Measurements from ENCODE around the gene TRMT11.

TRMT11 gene

DNA sequence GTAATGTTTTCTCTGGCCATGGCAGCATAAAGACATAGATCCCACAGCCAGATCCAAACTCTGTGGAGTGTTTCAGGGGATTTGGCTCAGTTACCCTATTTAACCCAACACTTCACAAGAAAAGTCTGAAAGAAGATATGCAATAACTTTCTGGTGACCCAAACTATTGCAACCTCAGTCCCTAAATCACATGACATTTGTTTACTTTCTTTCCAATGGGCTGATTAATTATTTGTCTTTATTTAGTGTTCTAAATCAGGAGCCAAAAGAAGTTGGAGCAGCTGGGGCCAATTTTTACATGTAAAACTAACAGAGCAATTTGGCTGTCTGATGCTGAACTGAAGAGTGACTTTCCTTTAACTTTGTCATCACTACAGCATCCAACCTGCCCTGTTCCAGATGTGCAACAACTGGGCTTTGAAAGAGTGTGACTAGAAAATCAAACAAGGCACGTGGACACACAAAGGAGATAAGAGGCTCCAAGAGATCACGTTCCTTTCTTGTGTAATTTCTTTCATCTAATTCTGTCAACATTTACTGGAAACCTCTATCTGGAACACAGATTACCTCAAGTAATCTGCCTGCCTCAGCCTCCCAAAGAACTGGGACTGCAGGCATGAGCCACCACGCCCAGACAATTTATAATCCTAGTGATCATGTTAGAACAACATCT, 90.8 kb downstream of the TRMT11 start:
- H3K4me1 ChIP-seq, result peaks cover 26% of the 10 kb centered on the region
- TF ChIP-seq, protein P1, sequence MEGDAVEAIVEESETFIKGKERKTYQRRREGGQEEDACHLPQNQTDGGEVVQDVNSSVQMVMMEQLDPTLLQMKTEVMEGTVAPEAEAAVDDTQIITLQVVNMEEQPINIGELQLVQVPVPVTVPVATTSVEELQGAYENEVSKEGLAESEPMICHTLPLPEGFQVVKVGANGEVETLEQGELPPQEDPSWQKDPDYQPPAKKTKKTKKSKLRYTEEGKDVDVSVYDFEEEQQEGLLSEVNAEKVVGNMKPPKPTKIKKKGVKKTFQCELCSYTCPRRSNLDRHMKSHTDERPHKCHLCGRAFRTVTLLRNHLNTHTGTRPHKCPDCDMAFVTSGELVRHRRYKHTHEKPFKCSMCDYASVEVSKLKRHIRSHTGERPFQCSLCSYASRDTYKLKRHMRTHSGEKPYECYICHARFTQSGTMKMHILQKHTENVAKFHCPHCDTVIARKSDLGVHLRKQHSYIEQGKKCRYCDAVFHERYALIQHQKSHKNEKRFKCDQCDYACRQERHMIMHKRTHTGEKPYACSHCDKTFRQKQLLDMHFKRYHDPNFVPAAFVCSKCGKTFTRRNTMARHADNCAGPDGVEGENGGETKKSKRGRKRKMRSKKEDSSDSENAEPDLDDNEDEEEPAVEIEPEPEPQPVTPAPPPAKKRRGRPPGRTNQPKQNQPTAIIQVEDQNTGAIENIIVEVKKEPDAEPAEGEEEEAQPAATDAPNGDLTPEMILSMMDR (IDR thresholded peaks at IDR 0.05; ENCODE audit: low read depth, low read length), result no peak
- DNase-seq, result no peak
- no peaks in the 10 kb centered on the region for H3K27me3 ChIP-seq
- no peaks in the 10 kb centered on the region for H3K9me3 ChIP-seq
- H3K4me3 ChIP-seq (ENCODE audit: low read depth, low read length), result no peak overlapping the region
- no peaks in the 10 kb centered on the region; the same call in 1 of the 2 replicates for H3K36me3 ChIP-seq

DNA sequence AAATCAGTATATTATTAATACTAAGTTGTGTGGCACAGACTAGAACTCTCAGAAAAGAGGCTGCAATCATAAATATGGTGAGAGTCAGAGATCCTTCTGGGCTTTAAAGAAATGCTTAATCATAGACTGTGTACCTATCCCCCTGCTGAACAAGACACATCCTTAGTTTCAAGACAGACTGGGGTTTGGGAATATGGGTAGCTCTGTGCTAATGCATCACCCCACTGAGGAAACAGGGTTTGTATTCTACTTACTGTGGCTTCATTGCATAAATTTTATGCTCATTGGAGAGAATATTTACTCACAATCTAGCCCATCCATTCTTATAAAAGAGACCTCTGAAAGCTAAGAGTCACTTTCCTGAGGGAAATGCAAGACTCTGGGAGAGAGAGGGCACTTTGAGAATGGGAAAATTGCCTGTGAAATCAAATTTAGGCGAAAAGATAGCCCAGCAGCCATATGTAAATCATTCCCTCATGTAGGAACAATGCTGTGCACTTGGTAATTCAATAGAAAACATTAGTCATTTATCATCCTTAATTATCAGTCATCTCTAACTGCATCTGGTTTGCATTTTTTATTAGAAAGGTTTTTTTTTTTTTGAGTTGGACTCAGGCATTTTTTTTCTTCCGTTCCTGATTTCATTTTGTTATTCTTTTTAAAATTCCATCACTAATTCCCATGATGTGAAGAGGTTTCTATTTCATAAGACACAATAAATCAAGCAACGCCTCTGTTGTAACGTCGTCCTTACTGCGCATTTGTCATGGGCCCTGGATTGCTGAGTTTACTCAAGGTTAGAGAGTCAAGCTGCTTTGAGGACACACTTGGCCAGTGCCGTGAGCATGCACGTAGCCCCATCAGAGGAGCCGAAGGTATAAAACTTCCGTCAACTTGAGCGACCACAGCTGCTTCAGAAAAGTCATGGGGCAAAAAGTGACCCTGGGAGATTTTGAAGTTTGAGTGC, 91.8 kb downstream of the TRMT11 start:
- TF ChIP-seq, protein P1 (IDR thresholded peaks at IDR 0.05; ENCODE audit: low read depth, low read length), result no peak
- H3K4me3 ChIP-seq (ENCODE audit: low read depth, low read length), result peak overlapping the region; percentile 12
- no peaks in the 10 kb centered on the region for H3K27me3 ChIP-seq
- DNase-seq, result peak; percentile 30
- H3K4me1 ChIP-seq, result peaks cover 26% of the 10 kb centered on the region
- no peaks in the 10 kb centered on the region; the same call in 1 of the 2 replicates for H3K36me3 ChIP-seq
- H3K9me3 ChIP-seq, result no peaks in the 10 kb centered on the region

DNA sequence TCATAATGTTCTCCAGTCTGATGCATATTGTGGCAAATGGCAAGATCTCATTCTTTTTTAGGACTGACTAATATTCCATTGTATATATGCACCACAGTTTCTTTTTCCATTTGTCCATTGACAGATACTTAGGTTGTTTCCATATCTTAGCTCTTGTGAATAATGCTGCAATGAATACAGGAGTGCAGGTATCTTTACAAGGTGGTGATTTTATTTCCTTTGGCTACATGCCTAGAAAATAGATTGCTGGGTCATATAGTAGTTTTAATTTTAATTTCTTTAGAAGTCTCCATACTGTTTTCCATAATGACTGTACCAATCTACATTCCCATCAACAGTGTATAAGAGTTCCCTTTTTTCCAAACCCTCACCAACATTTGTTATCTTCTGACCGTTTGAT, 97.5 kb downstream of the TRMT11 start:
- TF ChIP-seq, protein P1 (IDR thresholded peaks at IDR 0.05; ENCODE audit: low read depth, low read length), result no peak
- Histone ChIP-seq H3K36me3 (no peaks in the 10 kb centered on the region; the same call in none of the 2 replicates), H3K4me3 (ENCODE audit: low read depth, low read length) (no peak overlapping the region), H3K27me3 (no peaks in the 10 kb centered on the region), H3K9me3 (no peaks in the 10 kb centered on the region), H3K4me1 (peaks cover 4% of the 10 kb centered on the region; the same call in 1 of the 2 replicates)
- no peak for DNase-seq

DNA sequence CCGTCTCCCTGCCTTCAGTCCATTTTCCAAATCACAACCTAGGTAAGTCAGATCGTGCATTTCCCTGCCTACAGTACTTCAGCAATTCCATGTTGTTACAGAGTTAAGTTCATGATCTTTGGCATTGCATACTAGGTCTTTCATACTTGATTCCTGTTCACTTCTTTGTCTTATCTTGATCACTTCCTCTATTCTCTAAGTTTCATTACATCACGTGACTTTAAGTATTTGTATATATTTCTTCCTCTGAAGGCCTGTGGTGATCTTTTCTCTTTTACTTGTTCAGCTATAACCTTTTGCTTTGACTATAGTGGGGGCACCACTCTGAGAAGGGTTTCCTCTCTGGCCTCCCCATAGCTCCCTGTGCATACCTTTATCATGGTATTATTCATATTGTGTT, 100.2 kb downstream of the TRMT11 start:
- H3K27me3 ChIP-seq, result no peaks in the 10 kb centered on the region
- TF ChIP-seq, protein P1 (IDR thresholded peaks at IDR 0.05; ENCODE audit: low read depth, low read length), result no peak
- no peak overlapping the region for H3K4me3 ChIP-seq (ENCODE audit: low read depth, low read length)
- peaks cover 3% of the 10 kb centered on the region; the same call in 1 of the 2 replicates for H3K4me1 ChIP-seq
- H3K9me3 ChIP-seq, result no peaks in the 10 kb centered on the region
- no peaks in the 10 kb centered on the region; the same call in 1 of the 2 replicates for H3K36me3 ChIP-seq
- DNase-seq, result no peak
